HepG2 (cell line): ENCODE results near the gene TSEN54. TPM values are rescaled to one million over a fixed set of nuclear protein-coding genes. Genes with fewer than 3 reads are reported as not detected.
A peak's percentile ranks its signal among the peaks of the same experiment; 100 is the strongest.

ENCODE experiments used
- AKAP8 ChIP-seq: sonication (generic); formaldehyde crosslinking; IDR thresholded peaks from 2 replicates; pipeline ENCODE4 v1.5.1; 2020; ENCODE audit warnings: mild to moderate bottlenecking, missing genetic modification reagents
- ARHGAP35 ChIP-seq: sonication (generic); formaldehyde crosslinking; IDR thresholded peaks from 2 replicates; pipeline ENCODE4 v1.9.0; 2022; ENCODE audit warnings: mild to moderate bottlenecking, inconsistent platforms, moderate library complexity, missing genetic modification reagents, borderline replicate concordance
- ATF1 ChIP-seq: IDR thresholded peaks from 2 replicates; pipeline ENCODE4 v1.6.1; 2016; ENCODE audit warnings: mild to moderate bottlenecking, control low read depth
- GMEB2 ChIP-seq: IDR thresholded peaks from 2 replicates; pipeline ENCODE4 v1.6.1; 2016; ENCODE audit warnings: missing biosample characterization, missing genetic modification reagents, low read depth
- HMG20B ChIP-seq: conservative IDR thresholded peaks from 2 replicates; pipeline ENCODE4 v1.6.1; 2016; ENCODE audit warnings: missing genetic modification reagents, missing compliant biosample characterization
- JARID2 ChIP-seq: sonication (generic); formaldehyde crosslinking; IDR thresholded peaks from 2 replicates; pipeline ENCODE4 v1.8.1; 2023; ENCODE audit warnings: missing genetic modification reagents, inconsistent platforms; ENCODE audit not compliant: insufficient replicate concordance
- KAT8 ChIP-seq: IDR thresholded peaks from 2 replicates; pipeline ENCODE4 v1.6.1; 2016; ENCODE audit warnings: missing genetic modification reagents, missing compliant biosample characterization
- MBNL3 ChIP-seq: fragments of 250-450 bp; sonication (Bioruptor Pico); conservative IDR thresholded peaks from 2 replicates; pipeline ENCODE4 v1.8.0; 2022; ENCODE audit warnings: mild to moderate bottlenecking, inconsistent platforms
- MLLT10 ChIP-seq: sonication (generic); formaldehyde crosslinking; IDR thresholded peaks from 2 replicates; pipeline ENCODE4 v1.4.0; 2020; ENCODE audit warnings: missing genetic modification reagents
- ZGPAT ChIP-seq: IDR thresholded peaks from 2 replicates; pipeline ENCODE4 v1.6.1; 2016; ENCODE audit warnings: mild to moderate bottlenecking
- ZKSCAN5 ChIP-seq: sonication (generic); formaldehyde crosslinking; IDR thresholded peaks from 2 replicates; pipeline ENCODE4 v1.5.1; 2020; ENCODE audit warnings: mild to moderate bottlenecking, missing genetic modification reagents
- ZNF326 ChIP-seq: sonication (generic); formaldehyde crosslinking; IDR thresholded peaks from 2 replicates; pipeline ENCODE4 v1.4.0; 2020; ENCODE audit warnings: missing genetic modification reagents, borderline replicate concordance
- ZNF44 ChIP-seq: sonication (generic); formaldehyde crosslinking; IDR thresholded peaks from 2 replicates; pipeline ENCODE4 v1.5.1; 2020; ENCODE audit warnings: mild to moderate bottlenecking, missing genetic modification reagents
- ZNF451 ChIP-seq: sonication (generic); formaldehyde crosslinking; IDR thresholded peaks from 2 replicates; pipeline ENCODE4 v1.5.0; 2020; ENCODE audit warnings: mild to moderate bottlenecking, missing genetic modification reagents
- ZNF557 ChIP-seq: sonication (generic); formaldehyde crosslinking; IDR thresholded peaks from 2 replicates; pipeline ENCODE4 v1.4.0; 2020; ENCODE audit warnings: missing genetic modification reagents
- ZNF558 ChIP-seq: sonication (generic); formaldehyde crosslinking; IDR thresholded peaks from 2 replicates; pipeline ENCODE4 v1.9.0; 2022; ENCODE audit warnings: mild to moderate bottlenecking, missing genetic modification reagents, borderline replicate concordance
- ZNF607 ChIP-seq: sonication (generic); formaldehyde crosslinking; IDR thresholded peaks from 2 replicates; pipeline ENCODE4 v1.5.1; 2020; ENCODE audit warnings: missing genetic modification reagents, mild to moderate bottlenecking, borderline replicate concordance
- ZNF629 ChIP-seq: sonication (generic); formaldehyde crosslinking; conservative IDR thresholded peaks from 2 replicates; pipeline ENCODE4 v1.5.0; 2020; ENCODE audit warnings: missing genetic modification reagents
- ZNF710 ChIP-seq: sonication (generic); formaldehyde crosslinking; IDR thresholded peaks from 2 replicates; pipeline ENCODE4 v1.5.0; 2020; ENCODE audit warnings: mild to moderate bottlenecking, missing genetic modification reagents, borderline replicate concordance
- ZSCAN12 ChIP-seq: sonication (generic); formaldehyde crosslinking; IDR thresholded peaks from 2 replicates; pipeline ENCODE4 v1.9.0; 2021; ENCODE audit warnings: mild to moderate bottlenecking, missing genetic modification reagents
- polyA plus RNA-seq, 8 experiments: library from polyadenylated mRNA; depleted of rRNA in 3 of 8; stranded (reverse) in 7 of 8; unstranded in 1 of 8; fragments of >200 nt; fragmentation: Illumina TruSeq in 4 of 8; extraction: Trizol in 4 of 8; gene quantifications; 2 replicates each; pipeline versions ENCODE4 v1.2.1 to v1.2.3, GENCODE V29; 2011 to 2016; ENCODE audit warnings: low read depth in 4 of 8, missing spikeins in 1 of 8, mixed read lengths in 1 of 8; ENCODE audit not compliant: insufficient read depth in 1 of 8
- total RNA-seq, 5 experiments: library from RNA; depleted of rRNA; stranded (reverse); fragments of >200 nt; fragmentation: Illumina TruSeq; extraction: Trizol; gene quantifications; 2 replicates each; pipeline ENCODE4 v1.2.3, GENCODE V29; 2016; ENCODE audit warnings: low read depth in 1 of 5
- TF ChIP-seq, protein P1 (sequence below): sonication (generic); formaldehyde crosslinking; IDR thresholded peaks from 2 replicates; pipeline ENCODE4 v1.4.0; 2020; ENCODE audit warnings: mild to moderate bottlenecking, missing genetic modification reagents
- TF ChIP-seq, protein P2 (sequence below): IDR thresholded peaks from 2 replicates; pipeline ENCODE4 v1.6.1; 2016; ENCODE audit warnings: low read depth

TSEN54 gene
- total and polyA plus RNA-seq, 2 of the 13 experiments (the other 11 are each of a cell fraction or from before 2014, with no cell fraction given): 62.9 to 63.3 TPM

GRCh38 chr17:75515496-75516254, 653 bp upstream of the TSEN54 start, which contains the start of gene CASKIN2 (continued):
- TF ChIP-seq ATF1 (CRISPR knock-in tag) (no peak), ZKSCAN5 (CRISPR knock-in tag) (no peak; the same call in 1 of the 2 replicates), JARID2 (peak; percentile 83), ARHGAP35 (peak; percentile 89), ZGPAT (CRISPR knock-in tag) (peak; percentile 99), ZNF557 (CRISPR knock-in tag) (peak; percentile 72; the same call in 1 of the 2 replicates), ZNF710 (peak; percentile 86), ZNF44 (CRISPR knock-in tag) (peak; percentile 99), KAT8 (CRISPR knock-in tag) (peak; percentile 80), GMEB2 (CRISPR knock-in tag) (no peak; the same call in 1 of the 2 replicates), MBNL3 (CRISPR knock-in tag) (no peak), ZNF451 (CRISPR knock-in tag) (peak; percentile 97; the same call in 1 of the 2 replicates), ZNF326 (CRISPR knock-in tag) (peak; percentile 50; the same call in 1 of the 2 replicates), MLLT10 (CRISPR knock-in tag) (no peak), AKAP8 (CRISPR knock-in tag) (peak; percentile 93), ZNF607 (CRISPR knock-in tag) (peak; percentile 99), ZNF558 (CRISPR knock-in tag) (peak; percentile 98; the same call in 1 of the 2 replicates), HMG20B (CRISPR knock-in tag) (peak; percentile 81), ZSCAN12 (peak; percentile 95), ZNF629 (CRISPR knock-in tag) (peak; percentile 47; the same call in 1 of the 2 replicates)
- TF ChIP-seq, protein P1, sequence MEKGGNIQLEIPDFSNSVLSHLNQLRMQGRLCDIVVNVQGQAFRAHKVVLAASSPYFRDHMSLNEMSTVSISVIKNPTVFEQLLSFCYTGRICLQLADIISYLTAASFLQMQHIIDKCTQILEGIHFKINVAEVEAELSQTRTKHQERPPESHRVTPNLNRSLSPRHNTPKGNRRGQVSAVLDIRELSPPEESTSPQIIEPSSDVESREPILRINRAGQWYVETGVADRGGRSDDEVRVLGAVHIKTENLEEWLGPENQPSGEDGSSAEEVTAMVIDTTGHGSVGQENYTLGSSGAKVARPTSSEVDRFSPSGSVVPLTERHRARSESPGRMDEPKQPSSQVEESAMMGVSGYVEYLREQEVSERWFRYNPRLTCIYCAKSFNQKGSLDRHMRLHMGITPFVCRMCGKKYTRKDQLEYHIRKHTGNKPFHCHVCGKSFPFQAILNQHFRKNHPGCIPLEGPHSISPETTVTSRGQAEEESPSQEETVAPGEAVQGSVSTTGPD: peak; percentile 81
- TF ChIP-seq, protein P2, sequence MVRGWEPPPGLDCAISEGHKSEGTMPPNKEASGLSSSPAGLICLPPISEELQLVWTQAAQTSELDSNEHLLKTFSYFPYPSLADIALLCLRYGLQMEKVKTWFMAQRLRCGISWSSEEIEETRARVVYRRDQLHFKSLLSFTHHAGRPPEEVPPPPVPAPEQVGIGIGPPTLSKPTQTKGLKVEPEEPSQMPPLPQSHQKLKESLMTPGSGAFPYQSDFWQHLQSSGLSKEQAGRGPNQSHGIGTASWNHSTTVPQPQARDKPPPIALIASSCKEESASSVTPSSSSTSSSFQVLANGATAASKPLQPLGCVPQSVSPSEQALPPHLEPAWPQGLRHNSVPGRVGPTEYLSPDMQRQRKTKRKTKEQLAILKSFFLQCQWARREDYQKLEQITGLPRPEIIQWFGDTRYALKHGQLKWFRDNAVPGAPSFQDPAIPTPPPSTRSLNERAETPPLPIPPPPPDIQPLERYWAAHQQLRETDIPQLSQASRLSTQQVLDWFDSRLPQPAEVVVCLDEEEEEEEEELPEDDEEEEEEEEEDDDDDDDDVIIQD (CRISPR knock-in tag): peak; percentile 35
